Measurements from ENCODE around the gene CFAP77.

DNA sequence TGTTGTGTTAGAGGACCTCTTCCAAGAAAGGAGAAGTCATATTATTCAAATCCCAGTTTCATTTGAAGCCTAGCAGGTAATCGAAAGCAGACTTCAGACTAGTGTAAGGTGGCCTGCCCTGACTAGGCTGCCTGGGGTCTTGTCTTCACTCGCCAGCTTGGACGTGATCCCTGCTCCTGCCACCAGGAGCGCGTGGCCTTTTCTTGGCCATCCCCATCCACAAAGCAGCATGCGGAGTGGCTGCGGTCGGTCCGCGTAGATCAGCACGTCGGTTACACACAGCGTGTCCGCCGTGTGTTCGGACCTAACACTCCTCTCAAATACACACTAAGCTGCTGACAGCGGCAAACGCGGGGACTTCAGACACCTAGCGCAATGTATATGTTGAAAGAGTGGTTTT lies 37.3 kb downstream of the CFAP77 start:
- TF ChIP-seq EZH2 (IDR thresholded peaks at IDR 0.05): no peak
- TF ChIP-seq, protein P1, sequence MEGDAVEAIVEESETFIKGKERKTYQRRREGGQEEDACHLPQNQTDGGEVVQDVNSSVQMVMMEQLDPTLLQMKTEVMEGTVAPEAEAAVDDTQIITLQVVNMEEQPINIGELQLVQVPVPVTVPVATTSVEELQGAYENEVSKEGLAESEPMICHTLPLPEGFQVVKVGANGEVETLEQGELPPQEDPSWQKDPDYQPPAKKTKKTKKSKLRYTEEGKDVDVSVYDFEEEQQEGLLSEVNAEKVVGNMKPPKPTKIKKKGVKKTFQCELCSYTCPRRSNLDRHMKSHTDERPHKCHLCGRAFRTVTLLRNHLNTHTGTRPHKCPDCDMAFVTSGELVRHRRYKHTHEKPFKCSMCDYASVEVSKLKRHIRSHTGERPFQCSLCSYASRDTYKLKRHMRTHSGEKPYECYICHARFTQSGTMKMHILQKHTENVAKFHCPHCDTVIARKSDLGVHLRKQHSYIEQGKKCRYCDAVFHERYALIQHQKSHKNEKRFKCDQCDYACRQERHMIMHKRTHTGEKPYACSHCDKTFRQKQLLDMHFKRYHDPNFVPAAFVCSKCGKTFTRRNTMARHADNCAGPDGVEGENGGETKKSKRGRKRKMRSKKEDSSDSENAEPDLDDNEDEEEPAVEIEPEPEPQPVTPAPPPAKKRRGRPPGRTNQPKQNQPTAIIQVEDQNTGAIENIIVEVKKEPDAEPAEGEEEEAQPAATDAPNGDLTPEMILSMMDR (IDR thresholded peaks at IDR 0.05): peak; percentile 60

Data from neural progenitor cell (in vitro differentiated cells).